ENCODE results near the gene RAPGEFL1.
A peak's percentile ranks its signal among the peaks of the same experiment; 100 is the strongest.

Gene RAPGEFL1

GRCh38 chr17:40181205-40181604 is 3.9 kb downstream of the RAPGEFL1 start:
- TF ChIP-seq, protein P1, sequence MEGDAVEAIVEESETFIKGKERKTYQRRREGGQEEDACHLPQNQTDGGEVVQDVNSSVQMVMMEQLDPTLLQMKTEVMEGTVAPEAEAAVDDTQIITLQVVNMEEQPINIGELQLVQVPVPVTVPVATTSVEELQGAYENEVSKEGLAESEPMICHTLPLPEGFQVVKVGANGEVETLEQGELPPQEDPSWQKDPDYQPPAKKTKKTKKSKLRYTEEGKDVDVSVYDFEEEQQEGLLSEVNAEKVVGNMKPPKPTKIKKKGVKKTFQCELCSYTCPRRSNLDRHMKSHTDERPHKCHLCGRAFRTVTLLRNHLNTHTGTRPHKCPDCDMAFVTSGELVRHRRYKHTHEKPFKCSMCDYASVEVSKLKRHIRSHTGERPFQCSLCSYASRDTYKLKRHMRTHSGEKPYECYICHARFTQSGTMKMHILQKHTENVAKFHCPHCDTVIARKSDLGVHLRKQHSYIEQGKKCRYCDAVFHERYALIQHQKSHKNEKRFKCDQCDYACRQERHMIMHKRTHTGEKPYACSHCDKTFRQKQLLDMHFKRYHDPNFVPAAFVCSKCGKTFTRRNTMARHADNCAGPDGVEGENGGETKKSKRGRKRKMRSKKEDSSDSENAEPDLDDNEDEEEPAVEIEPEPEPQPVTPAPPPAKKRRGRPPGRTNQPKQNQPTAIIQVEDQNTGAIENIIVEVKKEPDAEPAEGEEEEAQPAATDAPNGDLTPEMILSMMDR (IDR thresholded peaks at IDR 0.05; ENCODE audit: low read depth, low read length), result no peak
- DNase-seq (ENCODE audit: extremely low read depth, low read depth), result no peak

GRCh38 chr17:40182606-40183005 is 5.3 kb downstream of the RAPGEFL1 start:
- DNase-seq (ENCODE audit: extremely low read depth, low read depth), result no peak
- TF ChIP-seq, protein P1 (IDR thresholded peaks at IDR 0.05; ENCODE audit: low read depth, low read length), result no peak

- DNase-seq (ENCODE audit: extremely low read depth, low read depth), result no peak
- TF ChIP-seq, protein P1 (IDR thresholded peaks at IDR 0.05; ENCODE audit: low read depth, low read length), result no peak
These were observed 10.0 kb downstream of the RAPGEFL1 start for GRCh38 chr17:40187238-40187637.

DNA sequence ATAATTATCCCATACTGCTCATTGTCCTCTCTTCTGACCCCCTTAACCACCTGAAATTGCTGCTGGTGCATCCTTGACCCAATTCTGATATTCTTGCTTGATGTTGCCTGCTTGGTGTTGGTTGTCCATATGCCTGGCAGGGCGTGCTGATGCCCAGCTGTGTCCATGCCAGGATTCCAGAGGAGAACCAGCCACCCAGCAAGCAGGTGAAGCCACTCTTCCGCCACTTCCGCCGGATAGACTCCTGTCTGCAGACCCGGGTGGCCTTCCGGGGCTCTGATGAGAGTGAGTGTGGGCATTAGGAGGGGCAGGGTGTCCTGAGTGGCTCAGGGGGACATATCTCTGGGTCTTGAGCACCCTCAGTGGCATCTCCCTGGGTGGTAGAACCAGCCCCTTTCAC is 11.4 kb downstream of the RAPGEFL1 start:
- no peak for DNase-seq (ENCODE audit: extremely low read depth, low read depth)
- TF ChIP-seq, protein P1 (IDR thresholded peaks at IDR 0.05; ENCODE audit: low read depth, low read length), result no peak

- TF ChIP-seq, protein P1 (IDR thresholded peaks at IDR 0.05; ENCODE audit: low read depth, low read length), result peak; percentile 12
- DNase-seq (ENCODE audit: extremely low read depth, low read depth), result no peak
These were observed 13.1 kb downstream of the RAPGEFL1 start for GRCh38 chr17:40190197-40191021.

- TF ChIP-seq, protein P1 (IDR thresholded peaks at IDR 0.05; ENCODE audit: low read depth, low read length), result peak; percentile 88
- DNase-seq (ENCODE audit: extremely low read depth, low read depth), result peak; percentile 38
These were observed 14.3 kb downstream of the RAPGEFL1 start for GRCh38 chr17:40191237-40192208.

Measured in AG09319 (cell line).